GM23248 (cell line): ENCODE measurements around the gene CDC42.

Experiments used
- EZH2 ChIP-seq: fragments of 200-600 bp; sonication (generic); IDR thresholded peaks from 2 replicates; pipeline ENCODE4 v1.6.1; 2018; ENCODE audit warnings: antibody characterized with exemption, mild to moderate bottlenecking; ENCODE audit not compliant: insufficient read depth, poor library complexity, severe bottlenecking
- EZH2phosphoT487 ChIP-seq: fragments of 200-600 bp; sonication (generic); IDR thresholded peaks from 2 replicates; pipeline ENCODE4 v1.6.1; 2018; ENCODE audit warnings: antibody characterized with exemption, moderate library complexity, mild to moderate bottlenecking, low read depth; ENCODE audit not compliant: insufficient read depth

DNA sequence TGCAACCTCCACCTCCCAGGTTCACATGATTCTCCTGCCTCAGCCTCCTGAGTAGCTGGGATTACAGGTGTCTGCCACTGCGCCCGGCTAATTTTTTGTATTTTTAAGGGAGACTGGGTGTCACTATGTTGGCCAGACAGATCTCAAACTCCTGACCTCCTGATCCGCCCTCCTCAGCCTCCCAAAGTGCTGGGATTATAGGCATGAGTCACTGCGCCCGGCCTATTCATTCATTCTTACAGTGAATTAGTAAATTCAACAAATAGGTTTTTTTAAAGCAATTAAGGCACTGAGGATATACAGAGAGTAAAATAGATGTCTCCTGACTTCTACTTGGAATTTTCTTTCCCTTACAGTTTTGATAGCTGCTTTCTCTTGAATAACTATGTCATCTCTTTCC is 43.5 kb downstream of the CDC42 start:
- no peak for TF ChIP-seq EZH2
- TF ChIP-seq EZH2phosphoT487, result no peak
